ENCODE results near the gene DCBLD2. TPM values are rescaled to one million over a fixed set of nuclear protein-coding genes. Genes with fewer than 3 reads are reported as not detected.

Gene DCBLD2
- total and polyA plus RNA-seq, 2 of the 13 experiments (the other 11 are each of a cell fraction or from before 2014, with no cell fraction given): 43.8 to 56.9 TPM

- no peaks in the 10 kb centered on the region for H3K9me3 ChIP-seq (ENCODE audit: low read length)
- ChIA-PET POLR2A (no interaction called here), CTCF (ENCODE audit: low intra/inter-chr PET ratio, low total read pairs) (no interaction called here)
- intact Hi-C loops (cut with micrococcal nuclease; ENCODE audit: unreplicated experiment): no loop called here
- no peak overlapping the region for H3K4me2 ChIP-seq (ENCODE audit: low read depth, low read length)
- no peaks in the 10 kb centered on the region for H3K36me3 ChIP-seq (replicated peaks in 1 of 2; ENCODE audit: control insufficient read depth in 1 of 2, insufficient read depth in 2 of 2, low read length in 2 of 2)
- H3K4me3 ChIP-seq (replicated peaks in 1 of 3; ENCODE audit: insufficient read depth in 1 of 3, low read depth in 2 of 3, low read length in 3 of 3): no peak overlapping the region
- in situ Hi-C loops (cut with HindIII; ENCODE audit: extremely low pct_ligation_motif_present, low pct_unique_long_range_greater_than_20kb): no loop called here
- H3K79me2 ChIP-seq (ENCODE audit: insufficient read depth, low read length): no peaks in the 10 kb centered on the region
- H3K9ac ChIP-seq (ENCODE audit: insufficient read depth, low read depth, low read length): no peak overlapping the region
- FAIRE-seq (no peak), ATAC-seq (no peak), DNase-seq (ENCODE audit: low spot score) (no peak)
- no peak overlapping the region for H2AFZ ChIP-seq (ENCODE audit: low read length)
- H3K27me3 ChIP-seq (ENCODE audit: control insufficient read depth in 1 of 2, insufficient read depth in 2 of 2, low read length in 2 of 2): no peaks in the 10 kb centered on the region
- H3K4me1 ChIP-seq (ENCODE audit: insufficient read depth, low read length): no peaks in the 10 kb centered on the region
- no peak for TF ChIP-seq ZNF891 (CRISPR knock-in tag; IDR thresholded peaks at IDR 0.05)
- 100% methylated on average over 1 of the region's 1 CpG for WGBS (ENCODE audit: low lambda C conversion rate)
- no TSS peak for BruUV-seq (replicated peaks)
- H4K20me1 ChIP-seq (ENCODE audit: insufficient read depth, low read length): no peaks in the 10 kb centered on the region
- H3K27ac ChIP-seq (ENCODE audit: extremely low read length, insufficient read depth, low read length): no peak overlapping the region
These were observed 72.2 kb downstream of the DCBLD2 start for GRCh38 chr3:98829246-98829832.

- DNase-seq (ENCODE audit: low spot score) (no peak), FAIRE-seq (no peak), ATAC-seq (no peak)
- Histone ChIP-seq H3K36me3 (replicated peaks in 1 of 2; ENCODE audit: control insufficient read depth in 1 of 2, insufficient read depth in 2 of 2, low read length in 2 of 2) (peaks cover 1 to 3% of the 10 kb centered on the region in 2 experiments; a peak in 1 of 5 replicates), H3K27me3 (ENCODE audit: control insufficient read depth in 1 of 2, insufficient read depth in 2 of 2, low read length in 2 of 2) (no peaks in the 10 kb centered on the region), H2AFZ (ENCODE audit: low read length) (no peak overlapping the region), H3K9me3 (ENCODE audit: low read length) (no peaks in the 10 kb centered on the region), H3K4me2 (ENCODE audit: low read depth, low read length) (no peak overlapping the region), H3K4me3 (replicated peaks in 1 of 3; ENCODE audit: insufficient read depth in 1 of 3, low read depth in 2 of 3, low read length in 3 of 3) (no peak overlapping the region), H3K27ac (ENCODE audit: extremely low read length, insufficient read depth, low read length) (no peak overlapping the region), H3K79me2 (ENCODE audit: insufficient read depth, low read length) (no peaks in the 10 kb centered on the region), H3K4me1 (ENCODE audit: insufficient read depth, low read length) (no peaks in the 10 kb centered on the region), H4K20me1 (ENCODE audit: insufficient read depth, low read length) (no peaks in the 10 kb centered on the region), H3K9ac (ENCODE audit: insufficient read depth, low read depth, low read length) (no peak overlapping the region)
- ChIA-PET POLR2A (no interaction called here), CTCF (ENCODE audit: low intra/inter-chr PET ratio, low total read pairs) (no interaction called here)
- WGBS (ENCODE audit: low lambda C conversion rate): 94% methylated on average over 1 of the region's 1 CpG
- intact Hi-C loops (cut with micrococcal nuclease; ENCODE audit: unreplicated experiment): no loop called here
- in situ Hi-C loops (cut with HindIII; ENCODE audit: extremely low pct_ligation_motif_present, low pct_unique_long_range_greater_than_20kb): no loop called here
- no TSS peak for BruUV-seq (replicated peaks)
- TF ChIP-seq ZNF572 (CRISPR knock-in tag; IDR thresholded peaks at IDR 0.05) (no peak), FLYWCH1 (CRISPR knock-in tag; IDR thresholded peaks at IDR 0.05) (no peak), ZBTB44 (CRISPR knock-in tag; IDR thresholded peaks at IDR 0.05) (no peak), PCBP2 (optimal IDR thresholded peaks at IDR 0.05; ENCODE audit: low read depth, low read length, poor library complexity, severe bottlenecking) (no peak), NCOA1 (CRISPR knock-in tag; IDR thresholded peaks at IDR 0.05) (no peak), ZNF230 (CRISPR knock-in tag; IDR thresholded peaks at IDR 0.05) (no peak), KDM3A (CRISPR knock-in tag; IDR thresholded peaks at IDR 0.05; ENCODE audit: low read depth) (no peak), PAF1 (CRISPR knock-in tag; IDR thresholded peaks at IDR 0.05) (no peak)
- TF ChIP-seq, protein P1, sequence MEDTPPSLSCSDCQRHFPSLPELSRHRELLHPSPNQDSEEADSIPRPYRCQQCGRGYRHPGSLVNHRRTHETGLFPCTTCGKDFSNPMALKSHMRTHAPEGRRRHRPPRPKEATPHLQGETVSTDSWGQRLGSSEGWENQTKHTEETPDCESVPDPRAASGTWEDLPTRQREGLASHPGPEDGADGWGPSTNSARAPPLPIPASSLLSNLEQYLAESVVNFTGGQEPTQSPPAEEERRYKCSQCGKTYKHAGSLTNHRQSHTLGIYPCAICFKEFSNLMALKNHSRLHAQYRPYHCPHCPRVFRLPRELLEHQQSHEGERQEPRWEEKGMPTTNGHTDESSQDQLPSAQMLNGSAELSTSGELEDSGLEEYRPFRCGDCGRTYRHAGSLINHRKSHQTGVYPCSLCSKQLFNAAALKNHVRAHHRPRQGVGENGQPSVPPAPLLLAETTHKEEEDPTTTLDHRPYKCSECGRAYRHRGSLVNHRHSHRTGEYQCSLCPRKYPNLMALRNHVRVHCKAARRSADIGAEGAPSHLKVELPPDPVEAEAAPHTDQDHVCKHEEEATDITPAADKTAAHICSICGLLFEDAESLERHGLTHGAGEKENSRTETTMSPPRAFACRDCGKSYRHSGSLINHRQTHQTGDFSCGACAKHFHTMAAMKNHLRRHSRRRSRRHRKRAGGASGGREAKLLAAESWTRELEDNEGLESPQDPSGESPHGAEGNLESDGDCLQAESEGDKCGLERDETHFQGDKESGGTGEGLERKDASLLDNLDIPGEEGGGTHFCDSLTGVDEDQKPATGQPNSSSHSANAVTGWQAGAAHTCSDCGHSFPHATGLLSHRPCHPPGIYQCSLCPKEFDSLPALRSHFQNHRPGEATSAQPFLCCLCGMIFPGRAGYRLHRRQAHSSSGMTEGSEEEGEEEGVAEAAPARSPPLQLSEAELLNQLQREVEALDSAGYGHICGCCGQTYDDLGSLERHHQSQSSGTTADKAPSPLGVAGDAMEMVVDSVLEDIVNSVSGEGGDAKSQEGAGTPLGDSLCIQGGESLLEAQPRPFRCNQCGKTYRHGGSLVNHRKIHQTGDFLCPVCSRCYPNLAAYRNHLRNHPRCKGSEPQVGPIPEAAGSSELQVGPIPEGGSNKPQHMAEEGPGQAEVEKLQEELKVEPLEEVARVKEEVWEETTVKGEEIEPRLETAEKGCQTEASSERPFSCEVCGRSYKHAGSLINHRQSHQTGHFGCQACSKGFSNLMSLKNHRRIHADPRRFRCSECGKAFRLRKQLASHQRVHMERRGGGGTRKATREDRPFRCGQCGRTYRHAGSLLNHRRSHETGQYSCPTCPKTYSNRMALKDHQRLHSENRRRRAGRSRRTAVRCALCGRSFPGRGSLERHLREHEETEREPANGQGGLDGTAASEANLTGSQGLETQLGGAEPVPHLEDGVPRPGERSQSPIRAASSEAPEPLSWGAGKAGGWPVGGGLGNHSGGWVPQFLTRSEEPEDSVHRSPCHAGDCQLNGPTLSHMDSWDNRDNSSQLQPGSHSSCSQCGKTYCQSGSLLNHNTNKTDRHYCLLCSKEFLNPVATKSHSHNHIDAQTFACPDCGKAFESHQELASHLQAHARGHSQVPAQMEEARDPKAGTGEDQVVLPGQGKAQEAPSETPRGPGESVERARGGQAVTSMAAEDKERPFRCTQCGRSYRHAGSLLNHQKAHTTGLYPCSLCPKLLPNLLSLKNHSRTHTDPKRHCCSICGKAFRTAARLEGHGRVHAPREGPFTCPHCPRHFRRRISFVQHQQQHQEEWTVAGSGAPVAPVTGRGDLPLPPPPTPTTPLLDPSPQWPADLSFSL (CRISPR knock-in tag; IDR thresholded peaks at IDR 0.05): no peak
These were observed 74.1 kb downstream of the DCBLD2 start for GRCh38 chr3:98827221-98827920.

Data from HepG2 (cell line).